ENCODE data around the gene C19orf53. TPM values are rescaled to one million over a fixed set of nuclear protein-coding genes. Genes with fewer than 3 reads are reported as not detected.

Gene C19orf53
- total and polyA plus RNA-seq, 9 of the 15 experiments (the other 6 are each of a cell fraction or from before 2014, with no cell fraction given) = 98.5 to 441 (median 164) TPM

DNA sequence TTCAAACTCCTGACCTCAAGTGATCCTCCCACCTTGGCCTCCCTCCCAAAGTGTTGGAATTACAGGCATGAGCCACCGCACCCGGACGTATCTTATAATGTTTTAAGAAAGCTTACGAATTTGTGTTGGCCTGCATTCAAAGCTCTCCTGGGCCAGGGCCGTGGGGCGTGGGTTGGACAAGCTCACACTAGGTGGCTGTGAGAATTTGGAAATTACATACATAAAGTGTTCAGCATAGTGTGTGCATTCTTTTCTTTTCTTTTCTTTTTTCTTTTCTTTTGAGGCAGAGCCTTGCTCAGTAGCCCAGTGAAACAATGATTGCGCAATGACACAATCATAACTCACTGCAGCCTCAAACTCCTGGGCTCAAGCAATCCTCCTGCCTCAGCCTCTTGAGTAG, 23.6 kb downstream of the C19orf53 start (continued):
- TF ChIP-seq, protein P1, sequence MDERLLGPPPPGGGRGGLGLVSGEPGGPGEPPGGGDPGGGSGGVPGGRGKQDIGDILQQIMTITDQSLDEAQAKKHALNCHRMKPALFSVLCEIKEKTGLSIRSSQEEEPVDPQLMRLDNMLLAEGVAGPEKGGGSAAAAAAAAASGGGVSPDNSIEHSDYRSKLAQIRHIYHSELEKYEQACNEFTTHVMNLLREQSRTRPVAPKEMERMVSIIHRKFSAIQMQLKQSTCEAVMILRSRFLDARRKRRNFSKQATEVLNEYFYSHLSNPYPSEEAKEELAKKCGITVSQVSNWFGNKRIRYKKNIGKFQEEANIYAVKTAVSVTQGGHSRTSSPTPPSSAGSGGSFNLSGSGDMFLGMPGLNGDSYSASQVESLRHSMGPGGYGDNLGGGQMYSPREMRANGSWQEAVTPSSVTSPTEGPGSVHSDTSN (CRISPR knock-in tag; IDR thresholded peaks at IDR 0.05; ENCODE audit: low read depth) = no peak
- TF ChIP-seq, protein P1 (tag; conservative IDR thresholded peaks at IDR 0.05; ENCODE audit: low read depth) = peak; percentile 49; the same call in 1 of the 2 replicates
- TF ChIP-seq CEBPG (CRISPR knock-in tag; IDR thresholded peaks at IDR 0.05) = peak; percentile 94
- peak; percentile 95 to 100 for TF ChIP-seq CEBPG (tag; conservative IDR thresholded peaks at IDR 0.05 in 1 of 2, IDR thresholded peaks at IDR 0.05 in 1 of 2)
- 0 out of 2 replicates have a peak, but pooled peaks have one; percentile 25 for TF ChIP-seq ARID1B (IDR thresholded peaks at IDR 0.05)
- TF ChIP-seq MEIS2 (IDR thresholded peaks at IDR 0.05; ENCODE audit: partially characterized antibody) = peak; percentile 24
- TF ChIP-seq, protein P2, sequence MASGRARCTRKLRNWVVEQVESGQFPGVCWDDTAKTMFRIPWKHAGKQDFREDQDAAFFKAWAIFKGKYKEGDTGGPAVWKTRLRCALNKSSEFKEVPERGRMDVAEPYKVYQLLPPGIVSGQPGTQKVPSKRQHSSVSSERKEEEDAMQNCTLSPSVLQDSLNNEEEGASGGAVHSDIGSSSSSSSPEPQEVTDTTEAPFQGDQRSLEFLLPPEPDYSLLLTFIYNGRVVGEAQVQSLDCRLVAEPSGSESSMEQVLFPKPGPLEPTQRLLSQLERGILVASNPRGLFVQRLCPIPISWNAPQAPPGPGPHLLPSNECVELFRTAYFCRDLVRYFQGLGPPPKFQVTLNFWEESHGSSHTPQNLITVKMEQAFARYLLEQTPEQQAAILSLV (tag; IDR thresholded peaks at IDR 0.05) = peak; percentile 98
- TF ChIP-seq, protein P3, sequence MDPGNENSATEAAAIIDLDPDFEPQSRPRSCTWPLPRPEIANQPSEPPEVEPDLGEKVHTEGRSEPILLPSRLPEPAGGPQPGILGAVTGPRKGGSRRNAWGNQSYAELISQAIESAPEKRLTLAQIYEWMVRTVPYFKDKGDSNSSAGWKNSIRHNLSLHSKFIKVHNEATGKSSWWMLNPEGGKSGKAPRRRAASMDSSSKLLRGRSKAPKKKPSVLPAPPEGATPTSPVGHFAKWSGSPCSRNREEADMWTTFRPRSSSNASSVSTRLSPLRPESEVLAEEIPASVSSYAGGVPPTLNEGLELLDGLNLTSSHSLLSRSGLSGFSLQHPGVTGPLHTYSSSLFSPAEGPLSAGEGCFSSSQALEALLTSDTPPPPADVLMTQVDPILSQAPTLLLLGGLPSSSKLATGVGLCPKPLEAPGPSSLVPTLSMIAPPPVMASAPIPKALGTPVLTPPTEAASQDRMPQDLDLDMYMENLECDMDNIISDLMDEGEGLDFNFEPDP (CRISPR knock-in tag; IDR thresholded peaks at IDR 0.05) = no peak

All from K562 (cell line).